Glutamatergic neuron (in vitro differentiated cells): ENCODE data around the gene GRID1. TPM values are rescaled to one million over a fixed set of nuclear protein-coding genes. Genes with fewer than 3 reads are reported as not detected.

ENCODE experiments used
- DNase-seq: peaks from one replicate; pipeline ENCODE4 v3.0.0; 2022
- H3K27ac Mint-ChIP-seq: one replicate; pipeline ENCODE4 v1.8.0; 2020; ENCODE audit warnings: mild to moderate bottlenecking, mixed read lengths, inconsistent platforms; ENCODE audit not compliant: unreplicated experiment
- H3K27me3 Mint-ChIP-seq: one replicate; pipeline ENCODE4 v1.8.0; 2020; ENCODE audit warnings: mild to moderate bottlenecking, moderate library complexity, mixed read lengths, inconsistent platforms; ENCODE audit not compliant: unreplicated experiment
- H3K36me3 Mint-ChIP-seq: one replicate; pipeline ENCODE4 v1.8.0; 2020; ENCODE audit warnings: mild to moderate bottlenecking, mixed read lengths, inconsistent platforms; ENCODE audit not compliant: unreplicated experiment
- H3K4me1 Mint-ChIP-seq: one replicate; pipeline ENCODE4 v1.8.0; 2020; ENCODE audit warnings: mild to moderate bottlenecking, low read depth, mixed read lengths, inconsistent platforms; ENCODE audit not compliant: unreplicated experiment
- H3K4me3 Mint-ChIP-seq: one replicate; pipeline ENCODE4 v1.8.0; 2020; ENCODE audit warnings: mild to moderate bottlenecking, mixed read lengths, inconsistent platforms; ENCODE audit not compliant: unreplicated experiment
- H3K9me3 Mint-ChIP-seq: one replicate; pipeline ENCODE4 v1.8.0; 2020; ENCODE audit warnings: mild to moderate bottlenecking, moderate library complexity, mixed read lengths, inconsistent platforms; ENCODE audit not compliant: unreplicated experiment
- total RNA-seq: library from RNA; stranded (reverse); fragmentation: NEBNext Ultra II Directional; extraction: Animal tissue kit (Norgen Biotek cat#: 25700); gene quantifications from one replicate; pipeline ENCODE4 v1.2.1, GENCODE V29; 2021; ENCODE audit not compliant: unreplicated experiment
- TF ChIP-seq, protein P1 (sequence below): fragments of 200-600 bp; sonication (generic); IDR thresholded peaks from one replicate; pipeline ENCODE4 v1.5.0; 2021; ENCODE audit not compliant: partially characterized antibody, unreplicated experiment

The GRID1 gene
- total RNA-seq, 1 donor from 2014 or later = 8.0 TPM

GRCh38 chr10:86023336-86023735 is 343.3 kb downstream of the GRID1 start:
- Mint-ChIP-seq H3K4me1 (peaks cover 13% of the 10 kb centered on the region), H3K27ac (no peak overlapping the region), H3K9me3 (peaks cover 3% of the 10 kb centered on the region)

GRCh38 chr10:86022906-86023305 is 343.7 kb downstream of the GRID1 start:
- Mint-ChIP-seq H3K9me3 (peaks cover 3% of the 10 kb centered on the region), H3K36me3 (no peaks in the 10 kb centered on the region), H3K4me1 (peaks cover 16% of the 10 kb centered on the region), H3K27me3 (peaks cover 3% of the 10 kb centered on the region), H3K4me3 (no peak overlapping the region), H3K27ac (no peak overlapping the region)
- TF ChIP-seq, protein P1, sequence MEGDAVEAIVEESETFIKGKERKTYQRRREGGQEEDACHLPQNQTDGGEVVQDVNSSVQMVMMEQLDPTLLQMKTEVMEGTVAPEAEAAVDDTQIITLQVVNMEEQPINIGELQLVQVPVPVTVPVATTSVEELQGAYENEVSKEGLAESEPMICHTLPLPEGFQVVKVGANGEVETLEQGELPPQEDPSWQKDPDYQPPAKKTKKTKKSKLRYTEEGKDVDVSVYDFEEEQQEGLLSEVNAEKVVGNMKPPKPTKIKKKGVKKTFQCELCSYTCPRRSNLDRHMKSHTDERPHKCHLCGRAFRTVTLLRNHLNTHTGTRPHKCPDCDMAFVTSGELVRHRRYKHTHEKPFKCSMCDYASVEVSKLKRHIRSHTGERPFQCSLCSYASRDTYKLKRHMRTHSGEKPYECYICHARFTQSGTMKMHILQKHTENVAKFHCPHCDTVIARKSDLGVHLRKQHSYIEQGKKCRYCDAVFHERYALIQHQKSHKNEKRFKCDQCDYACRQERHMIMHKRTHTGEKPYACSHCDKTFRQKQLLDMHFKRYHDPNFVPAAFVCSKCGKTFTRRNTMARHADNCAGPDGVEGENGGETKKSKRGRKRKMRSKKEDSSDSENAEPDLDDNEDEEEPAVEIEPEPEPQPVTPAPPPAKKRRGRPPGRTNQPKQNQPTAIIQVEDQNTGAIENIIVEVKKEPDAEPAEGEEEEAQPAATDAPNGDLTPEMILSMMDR = no peak
- DNase-seq = no peak

More at GRCh38 chr10:86023336-86023735, 343.3 kb downstream of the GRID1 start:
- DNase-seq = no peak
- Mint-ChIP-seq H3K36me3 (no peaks in the 10 kb centered on the region), H3K27me3 (peaks cover 3% of the 10 kb centered on the region), H3K4me3 (no peak overlapping the region)
- TF ChIP-seq, protein P1 = no peak

DNA sequence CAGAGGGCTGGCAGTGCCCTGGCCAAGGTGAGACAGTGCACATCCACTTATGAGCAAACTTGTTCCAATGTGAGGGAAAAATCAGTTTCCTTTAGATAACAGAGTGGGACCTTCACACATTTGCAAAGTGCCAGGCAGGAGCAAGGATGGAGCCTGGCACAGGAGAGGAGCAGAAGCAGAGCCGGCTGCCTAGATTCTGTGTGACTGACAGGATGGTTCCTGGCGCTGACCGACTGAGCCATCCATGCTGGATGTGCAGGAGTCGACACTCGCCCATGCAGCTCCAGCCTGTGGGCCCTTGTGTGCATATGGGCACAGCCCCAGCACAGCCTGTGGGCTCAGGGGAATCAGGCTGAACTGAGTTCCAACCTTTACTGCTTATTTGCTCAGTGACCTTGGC is 346.5 kb downstream of the GRID1 start:
- H3K4me1 Mint-ChIP-seq = peaks cover 18% of the 10 kb centered on the region

GRCh38 chr10:86019141-86019540 is 347.5 kb downstream of the GRID1 start:
- H3K9me3 Mint-ChIP-seq = peaks cover 3% of the 10 kb centered on the region
- peaks cover 18% of the 10 kb centered on the region for H3K4me1 Mint-ChIP-seq
- peaks cover 3% of the 10 kb centered on the region for H3K27me3 Mint-ChIP-seq
- no peaks in the 10 kb centered on the region for H3K36me3 Mint-ChIP-seq
- peak; percentile 32 for DNase-seq
- H3K4me3 Mint-ChIP-seq = no peak overlapping the region
- TF ChIP-seq, protein P1 = no peak
- H3K27ac Mint-ChIP-seq = no peak overlapping the region

More for the DNA sequence above, 346.5 kb downstream of the GRID1 start:
- TF ChIP-seq, protein P1 = no peak
- H3K4me3 Mint-ChIP-seq = no peak overlapping the region
- peak; percentile 26 for DNase-seq
- peaks cover 3% of the 10 kb centered on the region for H3K9me3 Mint-ChIP-seq
- no peaks in the 10 kb centered on the region for H3K36me3 Mint-ChIP-seq
- peaks cover 3% of the 10 kb centered on the region for H3K27me3 Mint-ChIP-seq
- H3K27ac Mint-ChIP-seq = peak overlapping the region; percentile 40

- H3K27me3 Mint-ChIP-seq = peaks cover 3% of the 10 kb centered on the region
- TF ChIP-seq, protein P1 = no peak
- H3K4me1 Mint-ChIP-seq = peaks cover 18% of the 10 kb centered on the region
- H3K9me3 Mint-ChIP-seq = peaks cover 3% of the 10 kb centered on the region
- H3K36me3 Mint-ChIP-seq = no peaks in the 10 kb centered on the region
- no peak overlapping the region for H3K27ac Mint-ChIP-seq
- no peak overlapping the region for H3K4me3 Mint-ChIP-seq
- no peak for DNase-seq
These were observed 347.9 kb downstream of the GRID1 start for GRCh38 chr10:86018735-86019058.
